ENCODE measurements around the gene RPS19BP1. TPM values are rescaled to one million over a fixed set of nuclear protein-coding genes. Genes with fewer than 3 reads are reported as not detected.
A peak's percentile ranks its signal among the peaks of the same experiment; 100 is the strongest.
"Not testable (repeated sequence)": the region's sequence is repeated elsewhere in the genome, so short reads cannot be mapped to it uniquely, and the experiment has no call there.

The RPS19BP1 gene
- total RNA-seq, 1 experiment from 2014 or later = 77.0 TPM

- peak; percentile 69 for DNase-seq (ENCODE audit: low read depth)
Measured at GRCh38 chr22:39528681-39529486, 3.7 kb downstream of the RPS19BP1 start.

GRCh38 chr22:39528080-39528661 is 4.4 kb downstream of the RPS19BP1 start:
- DNase-seq (ENCODE audit: low read depth) = peak; percentile 40

- DNase-seq (ENCODE audit: low read depth) = peak; percentile 33
Measured at GRCh38 chr22:39527481-39527961, 5.0 kb downstream of the RPS19BP1 start.

- no peak for DNase-seq (ENCODE audit: low read depth)
Measured at GRCh38 chr22:39526736-39527171, 5.8 kb downstream of the RPS19BP1 start.

GRCh38 chr22:39525658-39525975 is 6.9 kb downstream of the RPS19BP1 start:
- no peak for DNase-seq (ENCODE audit: low read depth)

GRCh38 chr22:39524753-39525657 is 7.5 kb downstream of the RPS19BP1 start:
- DNase-seq (ENCODE audit: low read depth) = peak; percentile 43

GRCh38 chr22:39524089-39524752 is 8.3 kb downstream of the RPS19BP1 start:
- DNase-seq (ENCODE audit: low read depth) = peak; percentile 21

GRCh38 chr22:39522567-39523300 is 9.8 kb downstream of the RPS19BP1 start:
- peak; percentile 57 for DNase-seq (ENCODE audit: low read depth)

GRCh38 chr22:39522091-39522490 is 10.5 kb downstream of the RPS19BP1 start:
- not testable (repeated sequence) for DNase-seq (ENCODE audit: low read depth)

GRCh38 chr22:39521106-39521885 is 11.3 kb downstream of the RPS19BP1 start:
- DNase-seq (ENCODE audit: low read depth) = peak; percentile 53

- no peak for DNase-seq (ENCODE audit: low read depth)
Measured at GRCh38 chr22:39520226-39521105, 12.1 kb downstream of the RPS19BP1 start, which contains the start of gene ATF4. ATF4 (plus strand) TSS chr22:39520562; CDS start chr22:39521446, 884 bp downstream.

- DNase-seq (ENCODE audit: low read depth) = peak; percentile 96
Measured at GRCh38 chr22:39519681-39520225, 12.8 kb downstream of the RPS19BP1 start.

GRCh38 chr22:39518996-39519680 is 13.4 kb downstream of the RPS19BP1 start:
- no peak for DNase-seq (ENCODE audit: low read depth)

GRCh38 chr22:39518144-39518786 is 14.3 kb downstream of the RPS19BP1 start:
- no peak for DNase-seq (ENCODE audit: low read depth)

- no peak for DNase-seq (ENCODE audit: low read depth)
Measured at GRCh38 chr22:39517470-39517869, 15.1 kb downstream of the RPS19BP1 start.

GRCh38 chr22:39515266-39516050 is 17.1 kb downstream of the RPS19BP1 start:
- no peak for DNase-seq (ENCODE audit: low read depth)

All from M059J (cell line).